ENCODE results near the gene SLC39A9. TPM values are rescaled to one million over a fixed set of nuclear protein-coding genes. Genes with fewer than 3 reads are reported as not detected.
"Not testable (repeated sequence)": the region's sequence is repeated elsewhere in the genome, so short reads cannot be mapped to it uniquely, and the experiment has no call there.

The SLC39A9 gene
- total and polyA plus RNA-seq, 2 donors (not counting 1 experiment from before 2014, with no cell fraction given), result 18.4 to 59.1 TPM

DNA sequence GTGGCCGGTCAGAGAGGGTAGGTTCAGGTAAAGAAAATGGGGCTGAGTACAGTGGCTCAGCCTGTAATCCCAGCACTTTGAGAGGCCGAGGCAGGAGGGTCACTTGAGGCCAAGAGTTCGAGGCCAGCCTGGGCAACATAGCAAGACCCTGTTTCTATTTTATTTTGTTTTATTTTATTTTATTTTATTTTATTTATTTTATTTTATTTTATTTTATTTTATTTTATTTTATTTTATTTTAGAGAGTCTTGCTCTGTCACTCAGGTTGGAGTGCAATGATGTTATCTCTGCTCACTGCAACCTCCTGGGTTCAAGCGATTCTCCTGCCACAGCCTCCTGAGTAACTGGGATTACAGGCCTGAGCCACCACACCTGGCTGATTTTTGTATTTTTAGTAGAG is 99.4 kb downstream of the SLC39A9 start:
- H4K20me1 ChIP-seq (ENCODE audit: control insufficient read depth, insufficient read depth, low read length, poor library complexity, severe bottlenecking); H2AFZ ChIP-seq (ENCODE audit: insufficient read depth, low read depth, low read length, poor library complexity, severe bottlenecking); H3K9me3 Mint-ChIP-seq (ENCODE audit: insufficient read depth); POLR2A ChIA-PET; H3K4me3 ChIP-seq (ENCODE audit: control extremely low read depth in 1 of 5, extremely low read depth in 1 of 5, insufficient read depth in 1 of 5, low read depth in 2 of 5, low read length in 4 of 5); H3K4me2 ChIP-seq (replicated peaks; ENCODE audit: low read depth, low read length, poor library complexity, severe bottlenecking); intact Hi-C loops (cut with micrococcal nuclease); ATAC-seq (ENCODE audit: low read depth); H3K4me1 ChIP-seq (ENCODE audit: control insufficient read depth in 2 of 2, insufficient read depth in 2 of 2, low read length in 2 of 2); DNase-seq; H3K4me1 Mint-ChIP-seq; H3K36me3 ChIP-seq (replicated peaks in 1 of 2; ENCODE audit: control extremely low read depth in 1 of 2, control insufficient read depth in 1 of 2, extremely low read depth in 1 of 2, insufficient read depth in 2 of 2, low read length in 1 of 2); H3K27ac ChIP-seq (ENCODE audit: low read length in 2 of 2); CTCF ChIA-PET; H3K4me3 Mint-ChIP-seq; H3K27ac Mint-ChIP-seq; H3K9me3 ChIP-seq (ENCODE audit: control extremely low read depth in 1 of 3, control insufficient read depth in 2 of 3, insufficient read depth in 1 of 3, low read length in 2 of 3); H3K9ac ChIP-seq (ENCODE audit: low read length); H3K79me2 ChIP-seq (ENCODE audit: control insufficient read depth, insufficient read depth, low read length): not testable (repeated sequence)
- peaks cover 40% of the 10 kb centered on the region for H3K27me3 Mint-ChIP-seq
- peaks cover 0 to 14% (median 4%) of the 10 kb centered on the region in 4 experiments for H3K27me3 ChIP-seq (replicated peaks in 1 of 4; ENCODE audit: control extremely low read depth in 1 of 4, control insufficient read depth in 3 of 4, insufficient read depth in 4 of 4, low read length in 3 of 4)
- 86% methylated on average over 2 of the region's 4 CpGs for WGBS (ENCODE audit: insufficient coverage)

DNA sequence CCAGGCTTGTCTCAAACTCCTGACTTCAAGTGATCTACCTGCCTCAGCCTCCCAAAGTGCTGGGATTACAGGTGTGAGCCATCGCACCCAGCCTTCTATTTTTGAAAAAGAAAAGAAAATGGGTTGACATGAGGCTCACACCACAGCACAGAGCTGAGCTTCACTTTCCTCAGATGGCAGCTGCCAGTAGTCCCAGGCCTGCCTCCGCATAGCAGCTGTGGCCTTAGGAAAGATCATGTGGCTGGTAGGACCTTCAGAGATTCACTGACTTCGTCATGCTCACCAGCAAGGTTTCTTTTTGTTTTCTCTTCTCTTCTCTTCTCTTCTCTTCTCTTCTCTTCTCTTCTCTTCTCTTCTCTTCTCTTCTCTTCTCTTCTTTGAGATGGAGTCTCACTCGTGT is 99.8 kb downstream of the SLC39A9 start:
- H3K9ac ChIP-seq (ENCODE audit: low read length); CTCF ChIA-PET; H3K27ac ChIP-seq (ENCODE audit: low read length in 2 of 2); H3K9me3 ChIP-seq (ENCODE audit: control extremely low read depth in 1 of 3, control insufficient read depth in 2 of 3, insufficient read depth in 1 of 3, low read length in 2 of 3); H3K36me3 ChIP-seq (replicated peaks in 1 of 2; ENCODE audit: control extremely low read depth in 1 of 2, control insufficient read depth in 1 of 2, extremely low read depth in 1 of 2, insufficient read depth in 2 of 2, low read length in 1 of 2); H4K20me1 ChIP-seq (ENCODE audit: control insufficient read depth, insufficient read depth, low read length, poor library complexity, severe bottlenecking); H3K79me2 ChIP-seq (ENCODE audit: control insufficient read depth, insufficient read depth, low read length); H3K9me3 Mint-ChIP-seq (ENCODE audit: insufficient read depth); H3K27ac Mint-ChIP-seq; DNase-seq; intact Hi-C loops (cut with micrococcal nuclease); H3K4me1 ChIP-seq (ENCODE audit: control insufficient read depth in 2 of 2, insufficient read depth in 2 of 2, low read length in 2 of 2); H3K4me2 ChIP-seq (replicated peaks; ENCODE audit: low read depth, low read length, poor library complexity, severe bottlenecking); H3K4me3 ChIP-seq (ENCODE audit: control extremely low read depth in 1 of 5, extremely low read depth in 1 of 5, insufficient read depth in 1 of 5, low read depth in 2 of 5, low read length in 4 of 5); POLR2A ChIA-PET; H3K4me3 Mint-ChIP-seq; H2AFZ ChIP-seq (ENCODE audit: insufficient read depth, low read depth, low read length, poor library complexity, severe bottlenecking); H3K4me1 Mint-ChIP-seq; ATAC-seq (ENCODE audit: low read depth): not testable (repeated sequence)
- peaks cover 0 to 15% (median 5%) of the 10 kb centered on the region in 4 experiments for H3K27me3 ChIP-seq (replicated peaks in 1 of 4; ENCODE audit: control extremely low read depth in 1 of 4, control insufficient read depth in 3 of 4, insufficient read depth in 4 of 4, low read length in 3 of 4)
- WGBS (ENCODE audit: insufficient coverage), result 90% methylated on average over 4 of the region's 4 CpGs
- H3K27me3 Mint-ChIP-seq, result peaks cover 42% of the 10 kb centered on the region

DNA sequence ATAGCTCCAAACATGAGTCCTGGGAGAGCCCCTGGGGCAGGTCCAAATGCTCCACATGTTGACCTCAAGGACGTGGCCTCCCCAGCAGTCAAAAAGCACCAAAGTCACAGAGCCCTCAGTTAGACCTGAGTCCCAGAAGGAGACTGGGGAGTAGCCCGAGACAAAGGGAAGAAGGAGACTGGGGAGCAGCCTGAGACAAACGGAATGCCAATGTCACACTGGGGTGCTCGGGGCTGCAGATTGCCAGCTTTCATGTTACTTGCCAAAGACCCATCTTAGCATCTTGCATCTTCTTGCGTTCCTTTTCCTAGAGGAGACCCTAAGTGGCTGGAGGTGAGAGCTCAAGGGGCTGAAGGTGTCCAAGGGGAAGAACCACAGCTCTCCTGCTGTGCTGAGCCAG is 100.9 kb downstream of the SLC39A9 start:
- Histone ChIP-seq H2AFZ (ENCODE audit: insufficient read depth, low read depth, low read length, poor library complexity, severe bottlenecking) (no peak overlapping the region), H3K9me3 (ENCODE audit: control extremely low read depth in 1 of 3, control insufficient read depth in 2 of 3, insufficient read depth in 1 of 3, low read length in 2 of 3) (no peaks in the 10 kb centered on the region), H3K4me2 (replicated peaks; ENCODE audit: low read depth, low read length, poor library complexity, severe bottlenecking) (no peak overlapping the region), H4K20me1 (ENCODE audit: control insufficient read depth, insufficient read depth, low read length, poor library complexity, severe bottlenecking) (no peaks in the 10 kb centered on the region), H3K27ac (ENCODE audit: low read length in 2 of 2) (no peak overlapping the region), H3K9ac (ENCODE audit: low read length) (no peak overlapping the region), H3K36me3 (replicated peaks in 1 of 2; ENCODE audit: control extremely low read depth in 1 of 2, control insufficient read depth in 1 of 2, extremely low read depth in 1 of 2, insufficient read depth in 2 of 2, low read length in 1 of 2) (no peaks in the 10 kb centered on the region), H3K4me3 (ENCODE audit: control extremely low read depth in 1 of 5, extremely low read depth in 1 of 5, insufficient read depth in 1 of 5, low read depth in 2 of 5, low read length in 4 of 5) (no peak overlapping the region), H3K4me1 (ENCODE audit: control insufficient read depth in 2 of 2, insufficient read depth in 2 of 2, low read length in 2 of 2) (no peaks in the 10 kb centered on the region), H3K27me3 (replicated peaks in 1 of 4; ENCODE audit: control extremely low read depth in 1 of 4, control insufficient read depth in 3 of 4, insufficient read depth in 4 of 4, low read length in 3 of 4) (peaks cover 0 to 12% (median 5%) of the 10 kb centered on the region in 4 experiments), H3K79me2 (ENCODE audit: control insufficient read depth, insufficient read depth, low read length) (no peaks in the 10 kb centered on the region)
- DNase-seq, result no peak
- Mint-ChIP-seq H3K27me3 (peaks cover 39% of the 10 kb centered on the region), H3K4me3 (no peak overlapping the region), H3K9me3 (ENCODE audit: insufficient read depth) (no peaks in the 10 kb centered on the region), H3K27ac (no peak overlapping the region), H3K4me1 (no peaks in the 10 kb centered on the region)
- TF ChIP-seq EZH2 (IDR thresholded peaks at IDR 0.05; ENCODE audit: borderline replicate concordance, insufficient read depth, low read depth, low read length, poor library complexity, severe bottlenecking), result no peak
- TF ChIP-seq, protein P1, sequence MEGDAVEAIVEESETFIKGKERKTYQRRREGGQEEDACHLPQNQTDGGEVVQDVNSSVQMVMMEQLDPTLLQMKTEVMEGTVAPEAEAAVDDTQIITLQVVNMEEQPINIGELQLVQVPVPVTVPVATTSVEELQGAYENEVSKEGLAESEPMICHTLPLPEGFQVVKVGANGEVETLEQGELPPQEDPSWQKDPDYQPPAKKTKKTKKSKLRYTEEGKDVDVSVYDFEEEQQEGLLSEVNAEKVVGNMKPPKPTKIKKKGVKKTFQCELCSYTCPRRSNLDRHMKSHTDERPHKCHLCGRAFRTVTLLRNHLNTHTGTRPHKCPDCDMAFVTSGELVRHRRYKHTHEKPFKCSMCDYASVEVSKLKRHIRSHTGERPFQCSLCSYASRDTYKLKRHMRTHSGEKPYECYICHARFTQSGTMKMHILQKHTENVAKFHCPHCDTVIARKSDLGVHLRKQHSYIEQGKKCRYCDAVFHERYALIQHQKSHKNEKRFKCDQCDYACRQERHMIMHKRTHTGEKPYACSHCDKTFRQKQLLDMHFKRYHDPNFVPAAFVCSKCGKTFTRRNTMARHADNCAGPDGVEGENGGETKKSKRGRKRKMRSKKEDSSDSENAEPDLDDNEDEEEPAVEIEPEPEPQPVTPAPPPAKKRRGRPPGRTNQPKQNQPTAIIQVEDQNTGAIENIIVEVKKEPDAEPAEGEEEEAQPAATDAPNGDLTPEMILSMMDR (IDR thresholded peaks at IDR 0.05), result no peak
- intact Hi-C loops (cut with micrococcal nuclease), result no loop called here
- WGBS (ENCODE audit: insufficient coverage), result 97% methylated on average over 3 of the region's 5 CpGs
- no peak for ATAC-seq (ENCODE audit: low read depth)
- ChIA-PET POLR2A (no interaction called here), CTCF (no interaction called here)

Measured in B cell (primary cell).